H1 (cell line): ENCODE measurements around the gene C1QTNF7.

ENCODE experiments used
- CHD2 ChIP-seq: IDR thresholded peaks from 2 replicates; pipeline ENCODE4 v1.6.1; 2012; ENCODE audit warnings: low read length, improper control_type of control experiment
- EP300 ChIP-seq, 2 experiments: IDR thresholded peaks; 1 replicate in 1 of 2; 2 replicates in 1 of 2; pipeline ENCODE4 v1.6.1; 2011 to 2012; ENCODE audit warnings: low read depth in 2 of 2, low read length in 2 of 2, mild to moderate bottlenecking in 2 of 2, borderline replicate concordance in 1 of 2, inconsistent platforms in 1 of 2, moderate library complexity in 1 of 2
- SP1 ChIP-seq: IDR thresholded peaks from 2 replicates; pipeline ENCODE4 v1.6.1; 2011; ENCODE audit warnings: low read depth, low read length
- TAF1 ChIP-seq: IDR thresholded peaks from 2 replicates; pipeline ENCODE4 v1.6.1; 2011; ENCODE audit warnings: mild to moderate bottlenecking, low read depth, low read length

- TF ChIP-seq TAF1 (no peak), SP1 (no peak), CHD2 (no peak), EP300 (IDR thresholded peaks at IDR 0.05; ENCODE audit: borderline replicate concordance in 1 of 2, low read depth in 2 of 2, low read length in 2 of 2) (no peak)
Measured at GRCh38 chr4:15458616-15459015, 30.8 kb downstream of the C1QTNF7 start.
